ENCODE measurements around the gene RPAP2. TPM values are rescaled to one million over a fixed set of nuclear protein-coding genes. Genes with fewer than 3 reads are reported as not detected.

RPAP2 gene
- total and polyA plus RNA-seq, 2 of the 8 experiments (the other 6 are each of a cell fraction or from before 2014, with no cell fraction given): 7.9 to 28.4 TPM

DNA sequence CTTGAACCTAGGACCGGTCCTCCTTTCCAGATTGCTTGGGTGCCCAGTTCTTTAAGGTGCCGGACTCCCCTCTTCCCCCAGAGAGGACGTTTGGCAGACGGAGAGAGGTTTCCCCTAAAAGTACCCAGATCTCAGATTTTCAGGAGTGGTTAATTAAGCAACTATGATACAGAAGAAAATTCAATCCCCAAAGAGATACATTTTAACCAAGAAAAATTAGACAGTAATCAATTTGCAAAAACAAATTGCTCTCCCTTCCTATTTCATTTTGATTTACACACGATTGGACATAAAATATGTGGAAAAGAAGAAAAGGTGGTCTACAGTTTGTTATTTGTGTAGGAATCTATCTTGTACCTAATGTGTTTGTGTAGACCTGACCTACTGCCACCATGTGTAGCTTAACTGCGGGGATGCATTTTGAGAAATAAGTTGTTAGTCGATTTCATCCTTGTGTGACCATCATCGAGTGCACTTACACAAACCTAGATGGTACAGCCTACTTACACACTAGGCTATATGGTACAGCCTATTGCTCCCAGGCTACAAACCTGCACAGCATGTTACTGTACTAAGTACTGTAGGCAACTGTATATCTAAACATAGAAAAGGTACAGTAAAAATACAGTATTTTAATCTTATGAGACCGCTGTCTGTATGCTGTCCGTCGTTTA is 755 bp downstream of the RPAP2 start (continued):
- TF ChIP-seq CEBPB (IDR thresholded peaks at IDR 0.05; ENCODE audit: low read depth, low read length): no peak
- no peak for TF ChIP-seq MAFK (IDR thresholded peaks at IDR 0.05; ENCODE audit: low read depth, low read length)
- no peak for TF ChIP-seq KDM5A (IDR thresholded peaks at IDR 0.05; ENCODE audit: low read length)
- no peak for TF ChIP-seq CBX5 (IDR thresholded peaks at IDR 0.05; ENCODE audit: low read depth, low read length)
- TF ChIP-seq PHF8 (conservative IDR thresholded peaks at IDR 0.05; ENCODE audit: low read depth, low read length): no peak
- TF ChIP-seq TCF12 (IDR thresholded peaks at IDR 0.05; ENCODE audit: low read depth, low read length): no peak
- no peak for TF ChIP-seq SP4 (IDR thresholded peaks at IDR 0.05; ENCODE audit: low read length)
- TF ChIP-seq RAD21 (IDR thresholded peaks at IDR 0.05 in 1 of 2, conservative IDR thresholded peaks at IDR 0.05 in 1 of 2; ENCODE audit: low read depth in 2 of 2, low read length in 2 of 2): no peak
- TF ChIP-seq TBP (IDR thresholded peaks at IDR 0.05; ENCODE audit: low read depth, low read length): no peak
- no peak for TF ChIP-seq POLR2A (IDR thresholded peaks at IDR 0.05; ENCODE audit: control extremely low read depth in 1 of 2, low read depth in 2 of 2, low read length in 2 of 2)

All from H1 (cell line).